NCI-H146 treated with DMSO at 0.1 percent for 48 hours (cell line): ENCODE measurements around the gene CDKAL1.

Source experiments
- DNase-seq: peaks from one replicate; lab custom pipeline; 2025; ENCODE audit not compliant: unreplicated experiment; lab: John Stamatoyannopoulos, UW

The CDKAL1 gene

DNA sequence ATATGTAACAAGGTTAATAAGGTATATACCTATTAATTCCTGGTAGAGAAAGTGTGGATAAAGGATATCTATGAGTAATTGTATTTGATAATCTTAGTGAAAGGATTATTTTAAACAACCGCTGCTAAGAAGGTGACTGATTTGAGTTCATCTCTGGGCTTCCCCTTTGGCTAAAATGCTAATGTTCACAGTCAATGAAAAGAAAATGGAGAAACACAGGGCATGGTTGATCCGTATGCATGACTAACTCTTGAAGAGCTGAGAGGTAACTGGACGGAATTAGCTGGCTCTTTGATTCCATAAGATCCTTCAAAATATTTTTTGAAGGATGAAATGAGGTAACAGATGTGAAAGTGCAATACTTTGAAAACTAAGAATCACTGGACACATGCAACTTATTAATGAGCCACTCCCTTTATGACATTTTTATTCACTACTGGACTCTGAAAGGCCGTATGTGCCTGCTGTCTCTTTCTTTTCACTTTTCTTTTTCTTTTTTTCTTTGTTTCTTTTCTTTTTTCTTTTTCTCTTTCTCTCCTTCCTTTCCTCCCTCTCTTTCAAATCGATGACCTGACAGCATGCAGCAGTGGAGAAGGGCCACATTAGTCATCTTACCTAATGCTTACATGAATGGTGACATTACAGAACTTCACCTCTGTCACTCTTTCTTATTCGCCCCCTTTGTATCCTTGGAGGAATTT, 464.6 kb downstream of the CDKAL1 start:
- no peak for DNase-seq

DNA sequence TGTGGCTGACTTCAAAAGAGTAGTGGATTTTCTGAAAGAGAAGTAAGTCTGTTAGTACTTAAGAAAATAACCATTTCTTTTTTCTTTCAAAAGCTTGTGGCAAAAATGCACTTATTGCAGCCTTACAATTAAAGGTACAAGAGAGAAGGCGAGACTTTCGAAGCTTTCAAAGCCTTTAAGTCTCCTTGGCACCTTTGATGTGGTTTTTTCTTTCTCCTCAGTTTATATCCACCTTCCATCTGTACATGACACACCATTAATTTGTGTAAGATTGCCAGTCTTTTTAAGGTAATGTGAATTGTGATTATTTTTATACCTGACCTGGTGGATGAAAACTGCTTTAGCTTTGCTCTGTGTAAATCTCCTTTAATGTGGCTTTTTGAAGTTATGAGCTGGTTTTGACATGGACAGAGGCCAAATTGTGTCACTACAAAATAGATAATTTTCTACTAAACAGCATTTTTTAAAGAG, 466.1 kb downstream of the CDKAL1 start:
- no peak for DNase-seq

DNA sequence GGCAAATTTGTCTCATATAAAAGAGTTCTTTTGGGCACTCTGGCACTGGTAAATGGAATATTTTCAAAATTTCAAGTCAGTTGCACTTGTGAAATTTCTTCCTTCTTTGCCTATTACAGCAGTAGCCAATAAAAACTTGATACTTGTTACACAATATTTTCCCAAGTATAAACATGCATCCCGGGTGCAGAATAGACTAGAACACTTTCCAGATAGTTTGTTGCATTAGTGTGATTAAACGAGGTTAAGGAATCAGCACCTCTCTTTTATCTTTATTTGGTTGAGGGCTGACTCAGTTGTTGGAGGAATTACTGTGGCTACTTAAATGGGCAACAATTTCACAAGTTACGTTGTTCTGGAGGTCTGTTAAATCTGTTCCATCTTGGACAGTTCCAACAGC, 467.5 kb downstream of the CDKAL1 start:
- DNase-seq: no peak

DNA sequence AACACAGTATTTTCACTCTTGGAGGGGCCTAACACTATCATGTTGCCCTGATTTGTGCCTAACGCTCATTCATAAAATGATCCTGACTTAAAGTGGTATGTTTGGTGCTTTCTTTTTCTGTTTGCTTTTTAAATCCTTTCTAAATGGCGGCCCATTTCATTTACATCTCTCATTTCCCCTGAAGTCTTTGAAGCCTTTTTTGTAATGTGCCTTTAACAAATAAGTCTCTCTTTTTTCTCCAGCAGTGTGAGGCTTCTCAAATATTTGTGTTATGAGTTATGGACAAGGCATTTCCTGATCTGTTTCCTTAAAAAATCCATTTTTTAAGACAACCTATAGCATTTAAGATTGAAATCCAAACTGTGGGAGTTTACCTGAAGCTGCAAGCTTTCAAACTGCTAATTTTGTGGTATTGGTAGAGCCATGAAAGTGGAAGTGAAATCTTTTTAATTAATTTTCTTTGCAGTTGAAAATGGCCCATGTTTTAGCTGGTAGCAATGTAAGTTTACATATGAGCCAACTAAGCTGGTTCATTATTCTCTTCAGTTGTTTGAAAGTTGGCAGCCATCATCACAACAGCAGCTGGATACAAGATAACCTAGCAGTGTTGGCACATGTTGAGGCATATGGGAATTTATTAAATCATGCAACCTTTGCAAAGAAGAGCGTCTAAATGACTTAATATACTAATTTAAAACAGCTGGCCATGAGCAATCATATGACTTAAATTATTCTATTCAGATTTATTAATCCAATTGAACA, 469.7 kb downstream of the CDKAL1 start:
- DNase-seq: no peak

DNA sequence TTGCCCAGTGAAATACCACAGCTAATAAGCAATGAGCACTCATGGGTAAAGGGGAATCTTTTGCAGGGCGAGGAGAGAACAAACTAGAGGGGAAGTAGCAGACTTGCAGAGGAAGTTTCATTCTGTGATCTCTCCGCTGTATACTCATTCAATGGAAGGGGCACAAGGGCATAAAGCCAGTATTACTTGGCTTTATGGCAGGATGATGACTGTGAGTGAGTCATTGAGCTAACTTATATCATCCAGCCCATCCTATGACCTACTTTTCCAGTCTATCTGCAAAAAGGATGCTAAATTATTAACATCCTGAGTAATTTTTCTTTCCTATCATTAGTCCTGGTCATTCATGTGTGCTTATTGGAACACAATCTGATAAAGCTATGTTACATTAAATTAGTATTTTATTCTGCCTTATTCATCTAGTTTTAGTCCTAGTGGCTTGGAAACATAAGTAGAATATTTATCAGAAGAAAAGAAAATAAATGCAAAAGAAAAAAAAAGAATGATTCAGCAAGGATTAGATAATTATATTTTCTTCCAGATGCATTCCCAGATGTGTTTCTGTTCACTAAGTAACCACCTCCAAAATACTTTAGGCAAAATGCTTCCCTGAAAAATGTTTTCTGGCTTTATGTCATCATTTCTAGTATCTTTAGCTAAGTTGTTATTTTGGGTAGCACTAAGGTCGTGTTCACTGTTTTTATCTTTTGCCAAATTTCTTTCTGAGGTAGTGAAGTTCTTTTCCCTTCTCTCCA, 471.7 kb downstream of the CDKAL1 start:
- no peak for DNase-seq

DNA sequence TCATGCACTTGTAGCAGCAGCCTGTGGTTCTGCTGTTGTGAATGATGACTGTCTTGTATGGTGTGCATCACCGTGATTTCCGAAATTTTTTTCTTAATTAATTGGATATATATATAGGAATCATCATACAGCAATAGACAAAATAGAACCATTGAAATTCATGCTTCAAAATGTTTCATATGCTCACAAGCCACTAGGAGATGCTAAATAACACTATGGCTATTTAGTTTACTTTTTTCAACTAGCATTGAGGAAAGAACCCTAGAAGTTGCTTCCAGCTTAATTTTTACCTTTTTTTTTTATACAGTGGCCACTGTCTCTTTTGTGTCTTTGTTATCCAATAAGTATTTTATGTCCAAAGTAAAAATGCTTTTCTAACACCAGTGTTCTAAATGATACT, 485.4 kb downstream of the CDKAL1 start:
- DNase-seq: no peak

DNA sequence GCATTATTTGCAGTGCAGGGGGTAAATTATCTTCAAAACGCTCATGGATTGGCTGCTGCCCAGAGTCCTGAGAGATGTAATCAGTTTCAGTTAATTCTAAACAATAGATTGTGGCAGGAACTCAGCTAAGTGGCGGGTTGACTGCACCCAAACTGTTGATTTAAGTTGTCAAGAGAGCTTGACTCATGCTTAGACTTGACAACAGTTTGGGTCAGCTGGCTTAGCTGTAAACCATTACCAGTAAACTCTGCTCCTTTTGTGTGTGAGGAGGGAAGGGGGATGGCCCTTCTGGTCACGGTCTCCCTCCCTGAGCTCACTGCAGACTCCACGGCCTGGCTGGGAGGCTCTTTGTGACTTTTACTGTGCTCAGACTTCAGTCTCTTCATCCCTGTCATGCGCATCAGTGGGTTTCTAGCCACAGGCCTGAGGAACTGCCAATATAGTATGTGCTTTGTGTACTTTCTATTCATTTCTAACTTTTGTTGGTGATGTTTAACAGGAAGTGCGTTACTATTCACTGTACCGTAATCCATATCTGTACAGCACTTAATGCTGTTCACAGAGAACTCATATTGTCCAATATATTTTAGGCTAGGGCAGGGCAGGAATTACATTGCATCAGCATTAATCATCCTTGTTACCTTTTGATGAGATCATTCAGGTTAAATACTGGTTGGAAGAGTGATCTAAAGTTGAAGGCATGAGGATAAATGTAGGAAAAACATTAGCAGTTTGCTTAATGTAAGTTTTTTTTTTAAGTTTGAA, 488.3 kb downstream of the CDKAL1 start:
- DNase-seq: peak; percentile 68

DNA sequence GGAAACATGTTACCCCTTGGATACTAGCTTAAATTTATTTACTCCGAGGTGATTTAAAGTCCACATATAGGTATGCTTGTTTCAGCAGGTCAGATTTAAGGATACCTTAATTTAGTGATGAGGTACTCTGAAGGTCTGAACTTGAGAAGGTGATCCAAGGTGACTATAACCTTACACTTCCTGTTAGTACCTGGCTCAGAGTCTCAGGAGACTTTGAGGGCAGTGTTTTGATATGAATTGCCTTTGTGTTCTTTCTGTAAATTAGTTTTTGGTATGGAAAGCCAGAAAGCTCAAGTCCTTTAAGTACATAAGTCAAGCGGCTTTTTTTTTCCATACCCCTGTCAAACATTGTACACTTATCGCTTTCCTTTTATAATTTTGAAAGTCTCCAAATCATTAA, 489.0 kb downstream of the CDKAL1 start:
- DNase-seq: no peak

DNA sequence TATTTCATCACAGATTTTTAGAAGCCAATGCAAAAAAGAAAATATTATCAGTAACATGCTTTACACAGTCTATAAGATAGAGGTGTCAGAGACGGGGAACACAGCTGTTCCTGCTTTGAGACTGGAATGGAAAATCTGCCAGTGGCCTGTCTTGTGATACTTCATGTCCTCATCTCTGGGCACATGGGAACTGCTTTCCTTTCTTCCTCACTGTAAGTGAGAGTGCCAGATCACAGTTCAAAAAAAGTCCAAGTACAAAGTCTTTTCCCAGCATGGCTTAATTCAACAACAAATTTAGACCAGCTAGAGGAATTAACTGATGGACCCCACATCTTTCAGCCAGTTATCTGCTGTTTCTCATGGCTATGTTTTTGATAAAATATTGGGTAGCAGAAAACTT, 490.4 kb downstream of the CDKAL1 start:
- no peak for DNase-seq

DNA sequence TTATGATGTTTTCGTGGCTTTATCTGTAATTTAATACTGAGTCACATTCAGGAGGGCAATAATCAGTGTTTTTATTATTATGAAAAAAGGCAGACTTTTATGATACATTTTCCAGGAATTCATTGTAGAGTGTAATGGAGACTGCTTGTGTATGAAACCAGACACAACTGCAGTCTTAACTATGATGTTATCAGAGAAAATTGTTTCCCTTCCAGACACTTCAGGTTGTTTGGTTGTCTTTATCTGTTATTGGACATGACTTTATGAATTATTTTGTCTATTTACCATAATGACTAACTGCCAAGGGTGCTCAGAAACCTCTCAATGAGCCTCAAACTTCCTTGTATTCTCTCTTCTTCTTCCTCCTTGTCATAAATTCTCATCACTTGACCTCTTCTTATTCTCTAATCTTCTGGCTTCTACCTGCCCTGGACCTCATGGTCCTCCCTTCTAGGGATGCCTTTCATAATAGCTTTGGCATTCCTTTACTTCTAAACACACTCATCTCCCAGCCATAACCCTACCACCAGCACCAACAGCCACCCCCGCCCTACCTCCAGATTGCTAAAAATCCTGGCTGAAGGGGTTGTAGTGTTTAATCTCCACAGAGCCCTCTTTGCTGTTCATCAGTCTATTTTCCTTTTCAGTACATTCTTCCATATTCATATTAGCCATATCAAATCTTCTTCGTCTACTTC, 492.5 kb downstream of the CDKAL1 start:
- DNase-seq: no peak

DNA sequence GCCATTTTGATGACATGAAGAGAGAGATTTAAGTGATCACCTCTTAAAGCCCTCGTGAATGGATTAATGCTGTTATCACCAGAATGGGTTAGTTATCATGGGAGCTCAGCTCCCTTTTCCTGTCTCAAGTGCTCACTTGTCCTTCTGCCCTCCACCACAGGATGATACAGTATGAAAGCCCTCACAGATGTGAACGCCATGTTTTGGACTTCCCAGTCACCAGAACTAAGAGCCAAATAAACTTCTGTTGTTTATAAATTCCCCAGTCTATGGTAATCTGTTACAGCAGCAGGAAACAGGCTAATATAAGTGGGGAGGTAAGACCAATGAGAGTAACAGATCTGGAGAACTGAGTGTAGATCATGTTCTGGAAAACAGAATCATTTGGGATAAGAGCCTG, 493.2 kb downstream of the CDKAL1 start:
- DNase-seq: no peak

DNA sequence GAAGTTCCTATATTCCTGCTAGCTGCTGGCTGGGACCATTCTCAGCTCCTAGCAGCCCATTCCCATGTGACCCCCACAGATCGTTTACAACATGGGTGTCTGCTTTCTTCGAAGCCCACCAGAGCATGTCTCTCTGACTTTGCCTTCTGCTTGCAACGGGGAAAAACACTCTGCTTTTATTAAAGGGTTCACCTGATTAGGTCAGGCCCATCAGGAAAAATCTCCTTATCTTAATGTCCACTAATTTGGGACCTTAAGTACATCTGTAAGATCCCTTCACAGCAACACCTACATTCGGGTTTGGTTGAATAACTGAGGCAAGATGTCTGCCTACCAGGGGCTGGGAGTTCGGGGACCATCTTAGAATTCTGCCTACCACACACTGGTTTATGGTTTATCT, 496.9 kb downstream of the CDKAL1 start:
- no peak for DNase-seq

DNA sequence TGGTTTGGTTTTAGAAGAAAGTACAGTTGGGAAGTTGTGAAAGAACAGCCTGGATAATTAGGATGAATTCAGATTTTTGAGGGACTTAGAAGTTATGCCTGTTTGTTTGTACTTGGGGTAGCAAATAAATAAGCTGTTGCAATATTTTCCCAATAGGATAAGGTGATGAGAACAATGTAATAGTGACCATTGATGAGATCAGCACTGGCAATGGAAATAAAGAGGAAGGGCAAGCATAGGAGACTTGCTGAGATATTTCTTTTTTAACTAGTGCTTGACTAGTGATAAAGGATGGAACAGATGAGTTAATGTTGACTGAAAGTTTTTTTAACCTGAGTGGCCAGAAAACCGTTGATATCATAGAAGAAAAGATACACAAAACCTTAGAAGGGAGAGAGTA, 498.8 kb downstream of the CDKAL1 start:
- no peak for DNase-seq

DNA sequence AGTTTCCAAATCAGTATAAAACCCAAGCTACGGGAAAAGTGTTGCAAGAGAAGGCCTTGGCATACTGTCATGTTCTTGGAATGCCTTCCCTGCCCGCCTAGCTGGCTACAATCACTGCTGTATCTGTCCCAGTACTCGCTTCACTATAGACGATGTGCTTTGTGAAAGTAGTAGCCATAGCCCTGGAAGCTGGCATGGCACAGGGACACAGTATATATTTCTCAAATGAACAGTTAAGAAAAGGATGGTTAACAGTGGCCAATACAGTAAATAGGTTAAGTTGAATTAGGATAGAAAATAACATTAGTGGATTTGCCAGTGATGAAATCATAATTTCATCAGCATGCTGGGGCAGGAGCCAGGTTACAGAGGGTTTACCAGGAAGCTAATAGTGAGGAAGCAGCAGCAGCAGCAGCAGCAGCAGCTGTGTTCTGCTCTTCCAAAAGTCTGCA, 499.3 kb downstream of the CDKAL1 start:
- DNase-seq: no peak

DNA sequence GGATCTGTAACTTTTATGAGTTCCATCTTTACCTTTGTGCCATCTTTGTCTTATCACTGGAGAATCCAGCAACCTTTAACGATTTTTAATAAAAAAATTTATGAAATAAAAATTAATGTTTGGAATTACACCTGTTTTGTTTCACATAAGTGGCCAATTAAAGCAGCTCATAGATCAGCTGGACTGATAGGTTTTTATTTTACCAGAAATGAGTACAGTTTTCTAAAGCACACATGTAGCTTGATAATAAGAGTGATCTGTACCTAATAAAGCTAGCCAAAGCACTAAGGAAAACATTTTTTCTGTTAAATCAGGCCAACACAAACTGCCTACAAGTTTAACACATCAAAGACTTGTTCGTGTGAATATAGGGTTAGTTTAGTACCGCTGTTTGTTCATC, 500.1 kb downstream of the CDKAL1 start:
- DNase-seq: no peak

DNA sequence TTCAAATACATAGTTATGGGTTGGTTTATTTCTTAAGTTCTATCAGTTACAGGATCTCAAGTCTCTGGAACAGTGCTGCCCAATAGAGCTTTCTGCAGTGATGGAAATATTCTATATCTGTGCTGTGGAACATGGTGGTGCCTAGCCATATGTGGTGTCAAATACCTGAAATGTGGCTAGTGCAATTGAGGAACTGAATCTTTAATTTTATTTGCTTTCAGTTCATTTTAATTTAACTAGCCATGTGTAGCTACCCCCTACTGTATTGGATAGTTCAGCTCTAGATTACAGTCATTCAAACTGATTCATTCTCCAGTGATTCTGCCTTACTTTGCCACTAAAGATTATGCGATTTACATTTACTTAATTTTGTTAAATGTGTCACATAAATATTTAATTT, 503.2 kb downstream of the CDKAL1 start:
- DNase-seq: no peak

DNA sequence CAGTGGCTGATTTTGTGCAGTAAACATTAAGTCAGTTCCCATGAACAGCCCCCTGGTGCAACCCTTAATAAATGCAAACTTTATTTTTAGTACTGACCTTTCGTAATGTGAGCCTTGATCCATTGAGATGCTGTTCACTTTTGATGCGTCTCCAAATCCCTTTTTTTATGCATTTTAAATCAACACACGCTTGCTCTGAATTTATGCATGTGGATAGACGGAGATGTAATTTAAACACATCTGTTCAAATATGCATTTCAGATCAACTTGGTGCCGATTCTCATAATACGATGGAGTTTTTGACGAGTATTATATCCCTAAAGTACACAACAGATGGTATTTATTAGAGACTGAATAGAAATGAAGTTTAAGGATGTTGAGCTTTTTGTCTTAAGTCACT, 505.7 kb downstream of the CDKAL1 start:
- DNase-seq: peak; percentile 49

DNA sequence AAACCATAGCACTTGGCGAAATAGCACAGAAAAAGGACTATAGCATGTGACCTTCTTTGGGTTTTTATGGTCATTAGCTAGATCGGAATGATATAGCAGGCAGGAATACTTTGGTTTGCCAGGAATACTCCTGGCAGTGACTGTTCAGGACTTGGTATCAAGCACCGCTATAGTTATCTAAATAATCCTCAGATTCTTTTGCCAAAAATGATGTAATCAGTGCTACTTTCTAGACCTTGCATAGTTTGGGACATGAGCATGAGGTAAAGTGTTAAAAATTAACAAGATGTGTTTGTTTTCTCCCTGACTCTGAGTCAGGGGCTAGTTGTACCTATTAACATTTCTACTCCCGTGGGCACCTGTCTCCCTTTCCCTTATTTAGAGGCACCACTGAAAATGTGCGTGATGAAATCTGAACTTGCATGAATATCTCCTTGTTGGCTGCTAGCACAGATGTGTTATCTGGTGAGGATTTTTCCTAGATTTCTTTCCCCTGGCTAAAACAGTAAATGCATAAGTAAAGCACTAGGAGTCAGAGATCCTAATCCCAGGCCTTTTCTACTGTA, 511.0 kb downstream of the CDKAL1 start:
- DNase-seq: no peak

DNA sequence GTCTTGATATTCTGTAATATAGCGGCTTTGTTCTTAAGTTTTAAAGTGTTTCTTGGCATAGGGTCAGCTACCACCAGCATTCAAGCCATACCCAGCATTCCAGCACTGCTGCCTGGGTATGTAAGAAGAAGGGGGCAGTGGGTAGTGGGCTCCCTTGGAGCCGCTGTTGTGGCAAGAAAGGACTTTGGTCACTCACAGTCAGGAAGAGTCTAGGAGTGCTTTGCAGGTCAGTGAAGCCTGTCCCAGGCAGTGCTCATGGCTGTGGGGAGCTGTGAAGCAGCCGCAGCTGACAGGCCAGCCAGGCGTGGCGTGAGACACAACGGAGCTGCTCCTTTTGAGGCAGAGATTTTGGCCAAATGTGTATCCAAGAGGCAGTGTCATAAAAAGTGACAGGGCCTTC, 512.0 kb downstream of the CDKAL1 start:
- DNase-seq: no peak

DNA sequence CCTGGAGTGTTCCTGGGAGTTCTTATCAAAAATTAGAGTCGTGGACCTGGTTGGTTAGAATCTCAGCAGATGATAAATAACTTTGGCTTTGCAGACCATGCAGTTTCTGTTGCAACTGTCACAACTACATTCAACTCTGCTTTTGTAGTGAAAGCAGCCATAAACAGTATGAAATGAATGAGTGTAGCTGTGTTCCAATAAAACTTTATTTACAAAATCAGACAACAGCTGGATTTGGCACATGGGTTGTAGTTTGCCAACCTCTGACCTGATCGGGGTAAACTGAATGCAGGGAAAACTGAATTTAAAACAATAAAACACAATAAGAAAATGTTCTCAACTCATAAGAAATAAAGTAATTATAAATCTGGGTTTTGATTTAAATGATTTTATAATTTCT, 513.8 kb downstream of the CDKAL1 start:
- no peak for DNase-seq
